HG03442 (cell line): ENCODE results near the gene ERAL1.
"Not testable (repeated sequence)": the region's sequence is repeated elsewhere in the genome, so short reads cannot be mapped to it uniquely, and the experiment has no call there.

ENCODE experiments used
- ATAC-seq: cut with Tn5 transposase; IDR thresholded peaks from one replicate; pipeline ENCODE4 v1.9.1; 2021; ENCODE audit warnings: mild to moderate bottlenecking, moderate library complexity; ENCODE audit not compliant: unreplicated experiment

Gene ERAL1

DNA sequence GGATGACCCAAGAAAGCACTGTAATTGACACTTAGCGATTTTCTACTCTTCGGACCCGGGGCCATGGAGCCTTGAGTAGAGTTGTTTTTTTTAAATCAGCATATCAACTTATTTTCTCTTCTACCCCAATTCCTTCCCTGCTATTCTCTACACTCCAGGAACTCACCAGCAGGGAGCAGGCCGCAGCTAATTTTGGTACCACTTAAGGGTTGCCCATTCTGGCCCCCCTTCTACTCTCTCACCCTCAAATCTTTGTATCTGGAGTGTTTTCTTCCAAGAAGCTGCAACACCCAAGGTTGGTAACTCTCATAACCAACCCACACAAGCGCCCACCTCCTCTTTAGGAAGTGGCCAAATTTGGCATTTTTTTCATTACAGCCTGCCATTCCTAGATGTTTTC, 5.5 kb upstream of the ERAL1 start:
- ATAC-seq, result no peak

DNA sequence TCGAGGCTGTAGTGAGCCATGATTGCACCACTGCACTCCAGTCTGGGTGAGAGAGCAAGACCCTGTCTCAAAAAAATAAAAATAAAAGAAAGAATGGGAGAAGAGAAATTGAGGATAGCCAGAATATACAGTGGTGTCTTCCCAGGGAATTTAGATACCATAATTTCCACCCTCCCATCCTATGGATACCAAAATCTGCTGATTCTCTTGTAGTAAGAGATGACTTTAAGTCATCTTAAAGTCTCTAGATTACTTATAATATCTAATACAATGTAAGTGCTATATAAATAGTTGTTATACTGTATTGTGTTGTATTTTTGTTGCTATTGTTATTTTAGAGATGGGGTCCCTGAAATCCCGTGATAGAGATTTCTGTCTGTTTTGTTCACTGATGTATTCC, 1.5 kb upstream of the ERAL1 start:
- no peak for ATAC-seq

GRCh38 chr17:28855336-28855679, 492 bp downstream of the ERAL1 start:
- ATAC-seq, result no peak

- no peak for ATAC-seq
Measured at GRCh38 chr17:28856028-28856574, 1.3 kb downstream of the ERAL1 start.

GRCh38 chr17:28857905-28858800, 3.3 kb downstream of the ERAL1 start:
- ATAC-seq, result no peak

DNA sequence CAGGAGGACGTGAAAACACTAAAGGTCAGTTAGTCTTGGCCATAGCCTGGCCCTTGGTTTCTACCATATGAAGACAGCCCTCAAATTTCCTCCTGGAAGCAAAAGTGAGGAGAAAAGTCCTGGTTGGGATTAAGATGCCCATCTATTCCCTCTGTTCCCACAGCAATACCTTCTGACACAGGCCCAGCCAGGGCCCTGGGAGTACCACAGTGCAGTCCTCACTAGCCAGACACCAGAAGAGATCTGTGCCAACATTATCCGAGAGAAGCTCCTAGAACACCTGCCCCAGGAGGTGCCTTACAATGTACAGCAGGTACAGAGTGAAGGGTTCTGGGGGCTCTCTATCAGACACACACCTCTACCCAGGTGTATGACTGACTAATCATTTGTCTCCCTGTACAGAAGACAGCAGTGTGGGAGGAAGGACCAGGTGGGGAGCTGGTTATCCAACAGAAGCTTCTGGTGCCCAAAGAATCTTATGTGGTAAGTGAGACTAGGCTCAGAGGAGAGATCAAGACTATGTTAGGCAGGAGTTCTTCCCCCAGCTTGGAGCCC, 4.1 kb downstream of the ERAL1 start:
- no peak for ATAC-seq

- ATAC-seq, result no peak
Measured at GRCh38 chr17:28860363-28860808, 5.6 kb downstream of the ERAL1 start.

DNA sequence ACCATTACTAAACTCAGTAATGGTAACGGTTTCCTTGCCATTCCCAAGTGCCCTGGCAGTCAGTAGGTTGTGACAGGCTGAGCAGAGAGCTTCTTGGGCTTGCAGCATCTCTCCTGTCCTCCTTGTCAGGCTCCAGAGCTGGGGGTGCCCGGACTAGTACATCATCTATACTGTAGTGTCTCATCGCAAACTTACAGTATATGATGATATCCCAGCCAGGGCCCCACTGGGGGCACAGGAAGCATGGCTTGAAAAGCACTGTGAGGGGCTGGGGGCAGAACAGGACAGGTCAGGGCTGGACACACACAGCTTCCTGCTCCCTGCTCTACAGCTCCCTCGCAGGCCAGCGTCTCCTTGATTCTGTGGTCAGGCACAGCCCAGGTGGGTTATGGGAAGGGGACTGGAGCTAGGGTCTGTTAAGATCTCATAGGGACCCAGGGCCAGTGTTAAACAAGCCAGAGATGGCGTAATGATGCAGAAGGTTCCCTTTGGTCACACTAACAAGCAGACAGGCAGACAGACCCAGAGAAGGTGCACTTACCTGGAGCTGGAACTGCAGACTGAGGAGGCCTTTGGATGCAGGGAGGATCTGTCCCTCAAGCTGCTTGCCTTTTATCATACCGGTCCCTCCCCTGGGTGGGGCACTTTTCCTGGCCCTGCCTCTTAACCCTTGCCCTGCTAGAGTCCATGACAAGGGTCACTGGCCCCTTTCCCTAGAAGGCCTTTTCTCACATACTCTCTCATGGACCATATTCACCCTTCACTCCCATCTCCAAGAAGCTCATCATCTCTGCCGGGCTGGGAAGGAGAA, 6.8 kb downstream of the ERAL1 start:
- no peak for ATAC-seq

GRCh38 chr17:28862561-28862960, 7.7 kb downstream of the ERAL1 start:
- ATAC-seq, result no peak

GRCh38 chr17:28863953-28864352, 9.1 kb downstream of the ERAL1 start:
- ATAC-seq, result no peak

DNA sequence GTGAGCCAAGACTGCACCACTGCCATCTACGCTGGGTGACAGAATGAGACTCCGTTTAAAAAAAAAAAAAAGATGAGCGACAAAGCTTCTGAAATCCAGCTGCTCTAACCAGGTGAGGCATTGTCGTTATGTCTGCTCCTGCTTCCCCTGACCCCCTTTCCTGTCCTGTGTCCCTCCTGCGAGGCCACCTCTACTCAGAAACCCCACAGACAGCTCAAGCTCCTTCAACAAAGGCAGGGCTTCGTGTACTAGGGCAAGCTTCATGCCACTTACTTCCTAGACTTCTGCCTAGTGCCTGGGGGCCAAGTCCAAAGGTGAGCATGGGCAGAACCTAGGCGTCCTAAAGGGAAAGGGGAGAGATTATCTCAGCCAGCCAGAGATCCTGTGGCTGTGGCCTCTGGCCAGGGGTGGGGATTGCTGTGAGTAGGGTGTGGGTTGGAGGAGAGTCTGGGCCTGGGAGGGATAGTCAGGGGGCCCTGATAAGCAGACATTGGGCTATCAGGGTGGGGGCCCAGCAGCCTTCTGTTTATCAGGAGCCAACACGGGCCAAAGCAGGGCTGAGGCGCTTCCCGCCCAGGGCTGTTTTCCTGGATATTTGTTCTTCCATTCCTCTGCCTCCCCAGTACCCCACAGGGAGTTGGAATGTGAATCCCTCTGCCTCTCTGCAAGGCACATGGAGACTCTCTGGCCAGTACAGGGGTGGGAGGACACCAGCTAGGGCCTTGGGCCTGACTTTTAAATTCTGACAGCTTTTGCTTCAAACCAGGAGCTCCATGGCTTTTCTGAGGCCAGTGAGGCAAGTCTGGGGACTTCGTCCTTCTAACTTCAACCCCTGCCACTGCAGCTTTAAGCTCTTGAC, 10.4 kb downstream of the ERAL1 start:
- no peak for ATAC-seq

- ATAC-seq, result no peak
Measured at GRCh38 chr17:28865946-28866752, 11.3 kb downstream of the ERAL1 start.

DNA sequence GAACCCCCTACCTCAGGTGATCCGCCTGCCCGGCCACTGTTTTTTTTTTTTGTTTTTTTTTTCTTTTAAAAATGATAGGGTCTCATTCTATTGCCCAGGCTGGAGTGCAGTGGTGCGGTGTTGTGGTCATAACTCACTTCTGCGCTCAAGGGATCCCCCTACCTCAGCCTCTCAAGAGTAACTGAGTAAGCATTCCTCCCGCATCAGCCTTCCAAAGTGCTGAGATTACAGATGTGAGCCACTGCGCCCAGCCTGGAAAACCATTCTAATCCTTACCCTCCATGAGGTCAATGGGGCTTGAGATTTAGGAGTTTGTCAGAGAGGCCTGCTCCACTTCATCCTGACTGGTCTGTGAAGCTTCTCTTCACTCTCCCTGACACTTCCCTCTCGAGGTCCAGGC, 12.5 kb downstream of the ERAL1 start:
- ATAC-seq, result no peak

GRCh38 chr17:28871056-28871579, 16.3 kb downstream of the ERAL1 start:
- ATAC-seq, result peak; percentile 86

- no peak for ATAC-seq
Measured at GRCh38 chr17:28873839-28874238, 19.0 kb downstream of the ERAL1 start.

DNA sequence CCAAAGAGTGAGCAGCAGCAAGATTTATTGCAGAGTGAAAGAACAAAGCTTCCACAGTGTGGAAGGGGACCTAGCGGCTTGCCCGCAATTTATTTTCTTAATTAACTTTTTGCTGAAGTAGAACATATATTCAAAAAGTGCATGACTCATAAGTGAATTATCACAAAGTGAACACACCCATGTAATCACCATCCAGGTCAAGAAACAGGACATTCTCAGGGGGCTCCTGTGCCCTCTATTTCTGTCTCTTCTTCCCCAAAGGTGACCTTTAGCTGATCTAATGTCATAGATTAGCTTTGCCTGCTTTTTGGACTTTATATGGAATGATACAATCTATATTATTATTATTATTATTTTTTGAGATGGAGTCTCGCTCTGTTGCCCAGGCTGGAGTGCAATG, 19.9 kb downstream of the ERAL1 start:
- ATAC-seq, result no peak

GRCh38 chr17:28875848-28876550, 21.2 kb downstream of the ERAL1 start:
- no peak for ATAC-seq

GRCh38 chr17:28877150-28877711, 22.4 kb downstream of the ERAL1 start:
- ATAC-seq, result not testable (repeated sequence)
